Peyer's patch (tissue), 4 donors: ENCODE data around the gene CPA1.

Source experiments
- CTCF ChIP-seq, 6 experiments: fragments of 450-650 bp in 4 of 6; fragments of 200-600 bp in 2 of 6; sonication (generic) in 1 of 6; IDR thresholded peaks; one replicate each; pipeline ENCODE4 v1.5.1; 2017 to 2019; ENCODE audit warnings: antibody characterized with exemption in 6 of 6, mild to moderate bottlenecking in 3 of 6, moderate library complexity in 1 of 6
- POLR2A ChIP-seq, 2 donors: fragments of 450-650 bp; IDR thresholded peaks; one replicate each; pipeline ENCODE4 v1.5.1; 2017; ENCODE audit warnings: antibody characterized with exemption in 2 of 2, mild to moderate bottlenecking in 2 of 2, moderate library complexity in 2 of 2

- TF ChIP-seq CTCF (IDR thresholded peaks at IDR 0.05), result no peak
- no peak for TF ChIP-seq POLR2A (IDR thresholded peaks at IDR 0.05)
These were observed 29.4 kb downstream of the CPA1 start for GRCh38 chr7:130409712-130410072.
